ENCODE data around the gene RPUSD4.

- TF ChIP-seq CTCF (IDR thresholded peaks at IDR 0.05) (no peak), POLR2A (IDR thresholded peaks at IDR 0.05) (no peak), EP300 (IDR thresholded peaks at IDR 0.05) (no peak)
Measured at GRCh38 chr11:126154691-126155090, 56.8 kb downstream of the RPUSD4 start.
